ENCODE measurements around the gene NOL4L.
A peak's percentile ranks its signal among the peaks of the same experiment; 100 is the strongest.

Gene NOL4L

DNA sequence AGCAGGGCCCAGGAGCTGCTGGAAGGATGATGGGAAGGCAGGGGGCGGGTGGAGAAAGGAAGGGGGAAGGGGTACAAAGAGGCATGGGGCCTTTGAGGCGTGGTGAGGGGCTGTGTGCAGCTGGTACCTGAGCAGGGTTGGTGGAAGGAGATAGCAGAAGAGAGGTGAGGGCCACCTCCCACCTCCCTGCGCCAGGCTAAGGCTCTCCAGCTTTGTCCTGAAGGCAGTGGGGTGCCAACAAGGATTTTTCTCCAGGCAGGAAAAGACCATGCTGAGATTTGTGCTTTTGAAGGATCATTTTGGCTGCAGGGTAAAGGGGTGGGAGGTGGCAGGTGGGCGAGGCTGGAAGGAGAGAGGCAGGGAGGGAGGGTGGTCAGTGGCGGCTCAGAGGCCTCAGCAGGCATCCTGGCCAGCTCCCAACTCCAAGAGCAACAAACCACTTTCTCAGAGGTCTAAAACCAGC lies 40.8 kb downstream of the NOL4L start:
- Mint-ChIP-seq H3K27ac (peak overlapping the region; percentile 18), H3K27me3 (no peaks in the 10 kb centered on the region), H3K9me3 (no peaks in the 10 kb centered on the region), H3K4me3 (no peak overlapping the region), H3K4me1 (peaks cover 45% of the 10 kb centered on the region), H3K36me3 (peaks cover 7% of the 10 kb centered on the region)
- ATAC-seq (ENCODE audit: low read depth) (no peak), DNase-seq (ENCODE audit: low spot score in 2 of 2) (no peak)

- DNase-seq (ENCODE audit: low spot score in 2 of 2), result no peak
- Mint-ChIP-seq H3K27ac (peak overlapping the region; percentile 18), H3K9me3 (no peaks in the 10 kb centered on the region), H3K4me1 (peaks cover 45% of the 10 kb centered on the region), H3K27me3 (no peaks in the 10 kb centered on the region), H3K36me3 (peaks cover 7% of the 10 kb centered on the region), H3K4me3 (no peak overlapping the region)
- no peak for ATAC-seq (ENCODE audit: low read depth)
Observed at GRCh38 chr20:32543570-32544259, 41.4 kb downstream of the NOL4L start.

DNA sequence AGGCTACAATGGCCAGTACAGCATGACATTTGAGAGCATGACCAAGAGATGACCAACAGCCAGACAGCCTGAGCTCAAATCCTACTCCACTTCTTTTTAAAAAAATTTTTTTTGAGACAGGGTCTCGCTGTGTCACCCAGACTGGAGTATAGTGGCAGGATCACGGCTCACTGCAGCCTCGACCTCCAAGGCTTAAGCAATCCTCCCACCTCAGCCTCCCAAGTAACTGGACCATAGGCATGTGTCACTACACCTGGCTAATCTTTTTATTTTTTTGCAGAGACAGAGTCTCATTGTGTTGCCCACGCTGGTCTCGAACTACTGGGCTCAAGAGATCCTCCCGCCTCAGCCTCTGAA lies 42.9 kb downstream of the NOL4L start:
- ATAC-seq (ENCODE audit: low read depth) (no peak), DNase-seq (ENCODE audit: low spot score in 2 of 2) (no peak)
- Mint-ChIP-seq H3K9me3 (no peaks in the 10 kb centered on the region), H3K27me3 (no peaks in the 10 kb centered on the region), H3K27ac (no peak overlapping the region), H3K4me3 (no peak overlapping the region), H3K4me1 (peaks cover 42% of the 10 kb centered on the region), H3K36me3 (peaks cover 5% of the 10 kb centered on the region)

GRCh38 chr20:32541323-32542258 lies 43.5 kb downstream of the NOL4L start:
- Mint-ChIP-seq H3K9me3 (no peaks in the 10 kb centered on the region), H3K4me1 (peaks cover 45% of the 10 kb centered on the region), H3K36me3 (peaks cover 5% of the 10 kb centered on the region), H3K4me3 (no peak overlapping the region), H3K27ac (peak overlapping the region; percentile 86), H3K27me3 (no peaks in the 10 kb centered on the region)
- ATAC-seq (ENCODE audit: low read depth), result no peak
- no peak for DNase-seq (ENCODE audit: low spot score in 2 of 2)

DNA sequence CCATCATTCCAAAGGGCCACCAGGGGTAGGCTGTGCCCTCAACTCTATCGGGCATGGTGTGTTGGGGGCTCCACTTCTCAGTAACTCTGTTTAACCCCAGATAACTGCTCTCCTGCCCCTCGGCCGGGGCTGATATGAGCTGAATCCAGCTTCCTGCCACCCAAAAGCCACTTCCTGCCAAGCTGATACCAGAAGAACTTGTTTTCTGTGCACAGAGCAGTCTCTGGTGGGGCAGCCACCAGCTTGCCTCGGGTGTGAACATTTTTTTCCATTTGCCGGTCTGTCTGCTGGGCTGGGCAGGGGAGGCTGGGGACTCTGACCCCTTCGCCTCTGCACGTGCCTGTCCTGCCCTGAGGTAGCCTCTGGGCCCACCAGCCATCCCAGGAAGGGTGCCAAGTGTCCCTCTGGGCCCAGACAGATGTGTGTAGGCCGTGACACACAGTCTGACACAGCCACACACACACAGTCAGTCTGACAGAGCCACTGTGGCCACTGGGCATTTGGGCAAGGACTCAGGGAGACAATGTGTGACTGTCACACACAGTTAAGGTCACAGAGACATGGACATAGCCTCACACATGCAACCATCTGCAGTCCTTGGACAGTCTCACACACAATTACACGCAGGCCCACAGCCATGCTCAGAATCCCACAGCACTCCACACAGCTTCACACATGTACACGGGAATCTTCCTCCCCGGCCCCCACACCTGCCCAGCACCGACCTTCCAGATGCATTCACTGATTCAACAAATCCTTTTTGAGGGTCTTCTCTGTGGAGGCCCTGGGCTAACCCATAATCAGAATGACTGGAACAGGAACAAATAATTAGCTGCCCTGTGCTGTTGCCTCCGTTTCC lies 45.1 kb downstream of the NOL4L start:
- H3K36me3 Mint-ChIP-seq, result peaks cover 5% of the 10 kb centered on the region
- peak overlapping the region; percentile 70 for H3K4me3 Mint-ChIP-seq
- H3K27me3 Mint-ChIP-seq, result no peaks in the 10 kb centered on the region
- peaks cover 48% of the 10 kb centered on the region for H3K4me1 Mint-ChIP-seq
- H3K27ac Mint-ChIP-seq, result peak overlapping the region; percentile 86
- ATAC-seq (ENCODE audit: low read depth), result no peak
- no peak for DNase-seq (ENCODE audit: low spot score in 2 of 2)
- no peaks in the 10 kb centered on the region for H3K9me3 Mint-ChIP-seq

- H3K9me3 Mint-ChIP-seq, result no peaks in the 10 kb centered on the region
- peak overlapping the region; percentile 70 for H3K4me3 Mint-ChIP-seq
- DNase-seq (ENCODE audit: low spot score in 2 of 2) (no peak), ATAC-seq (ENCODE audit: low read depth) (no peak)
- peaks cover 5% of the 10 kb centered on the region for H3K36me3 Mint-ChIP-seq
- no peaks in the 10 kb centered on the region for H3K27me3 Mint-ChIP-seq
- H3K4me1 Mint-ChIP-seq, result peaks cover 48% of the 10 kb centered on the region
- peak overlapping the region; percentile 86 for H3K27ac Mint-ChIP-seq
Observed at GRCh38 chr20:32539026-32539816, 45.9 kb downstream of the NOL4L start.

GRCh38 chr20:32538526-32538939 lies 46.6 kb downstream of the NOL4L start:
- Mint-ChIP-seq H3K4me3 (no peak overlapping the region), H3K9me3 (no peaks in the 10 kb centered on the region), H3K4me1 (peaks cover 49% of the 10 kb centered on the region), H3K27me3 (no peaks in the 10 kb centered on the region), H3K27ac (no peak overlapping the region), H3K36me3 (no peaks in the 10 kb centered on the region)
- no peak for DNase-seq (ENCODE audit: low spot score in 2 of 2)
- no peak for ATAC-seq (ENCODE audit: low read depth)

GRCh38 chr20:32537657-32538525 lies 47.2 kb downstream of the NOL4L start:
- no peak for DNase-seq (ENCODE audit: low spot score in 2 of 2)
- ATAC-seq (ENCODE audit: low read depth), result no peak
- Mint-ChIP-seq H3K4me3 (peak overlapping the region; percentile 88), H3K9me3 (no peaks in the 10 kb centered on the region), H3K27me3 (no peaks in the 10 kb centered on the region), H3K36me3 (no peaks in the 10 kb centered on the region), H3K27ac (peak overlapping the region; percentile 96), H3K4me1 (peaks cover 49% of the 10 kb centered on the region)

GRCh38 chr20:32536851-32537656 lies 48.1 kb downstream of the NOL4L start:
- H3K4me3 Mint-ChIP-seq, result peak overlapping the region; percentile 88
- no peaks in the 10 kb centered on the region for H3K36me3 Mint-ChIP-seq
- H3K4me1 Mint-ChIP-seq, result peaks cover 48% of the 10 kb centered on the region
- H3K9me3 Mint-ChIP-seq, result no peaks in the 10 kb centered on the region
- peak; percentile 62 to 65 for DNase-seq (ENCODE audit: low spot score in 2 of 2)
- no peaks in the 10 kb centered on the region for H3K27me3 Mint-ChIP-seq
- H3K27ac Mint-ChIP-seq, result peak overlapping the region; percentile 96
- ATAC-seq (ENCODE audit: low read depth), result peak; percentile 41

DNA sequence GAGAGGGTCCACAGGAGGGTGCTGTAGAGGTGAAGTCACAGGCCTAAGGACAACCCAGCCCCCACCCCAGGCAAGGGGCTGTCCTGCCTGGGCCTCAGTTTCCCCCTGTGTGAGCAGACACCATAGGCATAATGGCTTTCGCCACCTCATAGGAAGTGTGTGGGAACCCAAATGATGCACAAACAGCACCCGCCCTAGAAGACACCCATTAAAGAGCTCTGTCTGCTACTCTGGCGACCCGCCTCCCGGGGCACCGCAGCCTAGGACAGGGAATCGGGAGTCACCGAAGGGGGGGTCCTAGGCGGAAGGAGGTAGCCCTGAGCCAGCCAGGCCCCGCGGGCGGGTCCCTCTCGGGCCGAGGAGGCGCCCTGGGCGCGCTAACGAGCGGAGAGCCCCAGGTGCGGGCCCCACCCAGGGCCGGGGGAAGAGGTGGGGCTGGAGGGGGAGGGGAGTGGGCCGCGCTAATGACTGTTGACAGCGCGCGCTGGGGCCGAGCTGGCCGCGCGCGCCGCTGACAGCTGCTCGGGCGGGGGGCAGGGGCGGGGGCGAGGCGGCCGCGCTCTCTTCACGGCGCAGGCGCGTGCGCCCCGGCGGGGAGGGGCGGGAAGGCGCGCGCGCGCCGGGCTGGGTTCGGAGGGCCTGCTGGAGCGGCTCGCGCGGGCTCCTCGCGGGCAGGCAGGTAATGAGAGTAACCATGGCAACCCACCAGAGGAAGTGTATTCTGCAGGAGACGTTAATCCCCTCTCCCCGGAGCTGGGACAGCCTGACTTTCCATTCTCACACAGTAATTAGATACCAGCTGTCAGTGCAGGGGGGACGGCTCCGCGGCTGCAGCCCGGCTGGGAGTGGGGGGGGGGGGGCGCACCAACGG lies 48.9 kb downstream of the NOL4L start:
- peak overlapping the region; percentile 87 for H3K4me3 Mint-ChIP-seq
- H3K27ac Mint-ChIP-seq, result peak overlapping the region; percentile 96
- peak; percentile 75 to 82 for DNase-seq (ENCODE audit: low spot score in 2 of 2)
- peaks cover 48% of the 10 kb centered on the region for H3K4me1 Mint-ChIP-seq
- no peaks in the 10 kb centered on the region for H3K36me3 Mint-ChIP-seq
- ATAC-seq (ENCODE audit: low read depth), result peak; percentile 75
- no peaks in the 10 kb centered on the region for H3K9me3 Mint-ChIP-seq
- H3K27me3 Mint-ChIP-seq, result no peaks in the 10 kb centered on the region

- Mint-ChIP-seq H3K9me3 (no peaks in the 10 kb centered on the region), H3K36me3 (no peaks in the 10 kb centered on the region)
- no peak for DNase-seq (ENCODE audit: low spot score in 2 of 2)
Observed at GRCh38 chr20:32535316-32535952, 49.7 kb downstream of the NOL4L start.

More at GRCh38 chr20:32535316-32535952, 49.7 kb downstream of the NOL4L start:
- Mint-ChIP-seq H3K27ac (peak overlapping the region; percentile 96), H3K27me3 (no peaks in the 10 kb centered on the region), H3K4me3 (peak overlapping the region; percentile 87), H3K4me1 (peaks cover 43% of the 10 kb centered on the region)
- no peak for ATAC-seq (ENCODE audit: low read depth)
